HG03571 (cell line): Measurements from ENCODE around the gene CCDC154.
A peak's percentile ranks its signal among the peaks of the same experiment; 100 is the strongest.

Experiments used
- ATAC-seq: cut with Tn5 transposase; IDR thresholded peaks from one replicate; pipeline ENCODE4 v1.9.1; 2021; ENCODE audit not compliant: unreplicated experiment

The CCDC154 gene

DNA sequence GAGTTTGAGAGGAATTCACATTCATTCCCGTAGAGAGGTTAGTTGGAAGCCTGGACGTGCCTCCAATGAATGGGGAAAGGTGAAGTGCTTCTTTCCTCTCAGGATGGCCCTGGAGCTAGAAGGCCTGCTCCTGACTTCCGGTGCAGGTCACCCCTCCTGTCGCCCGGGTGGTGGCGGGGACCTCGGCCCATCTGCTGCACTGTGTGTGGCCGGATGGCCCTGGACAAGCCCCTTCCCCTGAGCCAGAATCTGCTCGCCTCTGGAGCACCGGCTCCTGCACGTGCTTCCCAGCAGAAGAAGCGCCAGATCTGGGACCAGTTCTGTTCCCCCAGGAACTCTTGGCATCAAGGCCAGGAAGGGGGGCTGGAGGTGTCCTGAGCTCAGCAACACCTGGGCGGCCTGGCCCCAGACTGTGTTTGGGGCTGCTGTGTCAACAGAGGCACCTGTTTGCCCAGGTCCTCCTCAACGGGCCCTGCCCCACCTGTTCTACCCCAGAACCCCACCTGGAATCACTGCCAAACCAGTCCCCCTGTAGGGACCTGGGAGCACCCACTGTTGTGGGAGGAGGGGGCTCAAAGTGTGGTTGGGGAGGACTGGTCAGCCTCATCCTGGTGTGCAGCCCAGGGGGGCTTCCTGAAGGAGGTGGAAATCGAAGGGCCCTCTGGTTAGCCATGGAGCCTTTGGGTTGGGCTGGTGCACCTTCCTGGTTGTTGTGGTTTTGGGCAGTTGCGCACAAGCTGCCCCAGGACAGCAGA is 18.6 kb downstream of the CCDC154 start:
- ATAC-seq, result no peak

DNA sequence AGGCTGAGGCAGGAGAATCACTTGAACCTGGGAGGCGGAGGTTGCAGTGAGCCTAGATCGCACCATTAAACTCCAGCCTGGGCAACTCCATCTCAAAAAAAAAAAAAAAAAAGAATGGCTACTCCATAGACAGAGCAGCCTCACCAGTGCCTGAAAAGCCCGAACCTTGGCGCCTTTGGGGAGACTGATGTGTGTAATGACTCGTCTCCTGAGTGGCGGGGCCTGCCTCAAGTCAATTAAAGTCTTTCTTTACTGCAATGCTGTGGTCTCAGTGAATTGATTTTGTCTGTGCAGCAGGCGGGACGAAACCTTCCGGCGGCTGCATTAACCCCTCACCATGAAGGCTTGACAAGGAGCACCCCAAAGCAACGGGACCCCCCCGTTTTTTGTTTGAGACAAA is 20.3 kb downstream of the CCDC154 start:
- no peak for ATAC-seq

DNA sequence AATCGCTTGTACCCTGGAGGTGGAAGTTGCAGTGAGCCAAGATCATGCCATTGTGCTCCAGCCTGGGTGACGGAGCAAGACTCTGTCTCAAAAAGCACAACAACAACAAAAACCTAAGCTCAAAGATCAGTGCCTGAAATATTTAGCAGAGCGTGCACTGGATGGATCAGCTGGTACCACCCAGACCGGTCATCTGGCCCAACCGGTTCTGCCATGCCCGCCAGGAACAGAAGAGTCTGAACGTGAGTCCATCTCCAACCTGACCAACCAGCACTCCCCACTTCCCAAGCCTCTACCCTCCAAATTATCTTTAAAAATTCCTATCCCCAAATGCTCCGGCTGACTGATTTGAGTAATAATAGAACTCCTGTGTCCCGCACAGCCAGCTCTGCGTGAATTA is 22.3 kb downstream of the CCDC154 start:
- ATAC-seq, result no peak

DNA sequence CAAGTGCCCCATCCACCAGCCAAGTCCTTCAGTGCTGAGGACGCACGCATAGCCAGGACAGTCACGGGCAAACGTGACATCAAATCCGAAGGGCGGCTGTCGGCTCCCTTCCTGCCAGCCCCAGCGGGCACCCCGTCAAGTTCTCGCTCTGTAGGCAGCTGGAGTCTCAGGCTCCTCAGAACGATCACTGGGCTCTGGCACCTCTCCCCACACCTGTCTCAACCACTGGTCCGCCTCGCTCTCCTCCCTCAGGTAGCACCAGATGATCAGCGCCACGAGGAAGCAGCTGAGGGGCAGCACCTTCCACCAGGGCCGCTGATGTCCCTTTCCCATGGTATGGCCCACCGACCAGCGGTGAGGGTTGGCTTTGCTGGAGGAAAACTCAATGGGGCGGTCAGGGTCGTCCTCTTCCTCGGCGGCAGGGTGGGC is 24.2 kb downstream of the CCDC154 start:
- peak; percentile 13 for ATAC-seq

DNA sequence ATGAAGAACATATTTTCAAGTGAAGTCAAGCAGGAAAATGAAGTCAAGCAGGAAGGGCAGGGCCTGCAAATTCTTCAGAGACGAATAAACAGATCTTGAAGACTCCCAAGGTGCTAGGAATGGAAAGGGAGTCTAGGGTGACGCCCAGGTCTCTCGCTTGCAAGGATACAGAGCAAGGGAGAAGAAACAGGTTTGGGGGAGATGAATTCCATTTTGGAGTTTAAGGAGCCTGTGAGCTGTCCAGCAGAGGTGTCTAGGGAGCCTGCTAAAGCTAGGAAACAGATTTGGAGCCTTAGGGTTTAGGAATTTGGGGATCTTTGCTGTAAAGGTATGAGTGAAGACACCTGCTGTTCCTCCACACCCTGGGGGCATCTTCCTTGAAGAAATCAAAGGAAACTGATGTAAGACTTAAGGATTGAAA is 27.8 kb downstream of the CCDC154 start:
- ATAC-seq, result no peak

DNA sequence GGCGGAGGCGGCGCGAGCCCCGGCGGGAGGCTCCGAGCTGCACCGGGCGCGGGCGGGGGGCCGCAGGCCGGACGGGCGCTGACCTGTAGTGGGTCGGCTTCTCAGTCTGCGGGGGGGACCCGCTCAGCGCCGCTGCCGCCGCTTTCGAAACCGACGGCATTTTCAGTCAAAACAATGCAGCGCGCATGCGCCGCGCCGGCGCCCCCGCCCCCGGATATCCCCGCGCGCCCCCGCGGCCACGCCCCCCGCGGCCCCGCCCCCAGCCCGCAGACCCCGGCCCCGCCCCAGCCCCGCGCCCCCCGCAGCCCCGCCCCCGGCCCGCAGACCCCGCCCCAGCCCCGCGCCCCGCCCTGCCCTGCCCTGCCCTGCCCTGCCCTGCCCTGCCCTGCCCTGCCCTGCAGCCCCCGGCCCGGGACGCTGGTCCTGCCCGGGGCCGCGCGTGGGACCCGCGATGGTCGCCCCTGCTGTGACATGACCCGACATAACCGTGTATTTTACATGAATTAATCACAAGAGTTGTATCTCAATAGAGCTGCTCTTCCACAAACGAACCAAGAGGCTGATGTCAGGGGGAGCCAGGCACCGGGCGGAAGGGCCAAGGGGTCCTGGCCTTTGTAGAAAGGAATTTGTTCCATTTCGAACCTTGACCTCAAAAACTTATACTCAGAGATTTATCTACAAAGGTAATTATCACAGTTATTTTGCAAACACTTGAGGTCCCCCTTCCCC is 29.7 kb downstream of the CCDC154 start, which contains the start of gene UNKL:
Gene UNKL (minus strand): TSS at position 173 of the 729 bp plus-strand sequence. CDS start 13 bp downstream, at position 160.
- ATAC-seq, result peak; percentile 33

DNA sequence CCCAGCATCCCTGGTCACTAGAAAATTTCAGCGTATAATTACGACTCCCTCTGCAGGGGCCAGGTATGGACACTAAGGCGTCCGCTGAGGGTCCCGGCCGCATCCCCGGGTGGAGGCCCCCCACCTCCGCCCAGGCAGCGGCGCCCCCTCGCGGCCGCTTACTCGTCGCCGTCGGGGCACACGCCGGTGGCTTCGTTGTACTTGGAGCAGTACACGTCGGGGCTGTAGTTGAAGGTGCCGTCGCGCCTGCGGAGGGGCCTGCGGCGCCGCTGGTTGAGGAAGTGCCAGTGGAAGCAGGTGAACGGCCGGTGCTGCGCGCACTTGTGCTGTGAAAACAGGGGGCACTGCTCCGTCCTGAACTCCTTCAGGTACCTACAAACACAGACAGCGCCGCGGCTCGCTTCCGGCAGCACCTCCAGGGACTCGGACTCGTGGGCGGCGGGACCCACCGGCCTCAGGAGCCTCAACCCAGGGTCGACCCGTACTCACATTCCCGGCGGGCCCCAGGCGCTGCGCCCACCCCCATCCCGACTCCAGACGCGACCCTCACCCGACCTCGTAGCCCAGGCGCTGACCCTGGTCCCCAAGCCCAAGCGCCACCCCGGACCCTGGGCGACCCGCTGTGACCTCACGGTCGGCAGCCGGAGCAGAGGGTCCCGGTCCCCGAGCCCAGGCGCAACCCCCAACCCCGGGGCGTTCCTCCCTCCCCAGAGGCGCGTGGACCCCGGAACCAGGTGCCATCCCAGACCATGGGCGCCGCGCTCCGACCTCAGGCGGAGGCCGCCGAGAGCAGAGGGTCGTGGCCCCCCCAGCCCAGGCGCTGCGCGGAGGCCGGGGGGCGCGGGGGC is 30.4 kb downstream of the CCDC154 start:
- ATAC-seq, result peak; percentile 40

DNA sequence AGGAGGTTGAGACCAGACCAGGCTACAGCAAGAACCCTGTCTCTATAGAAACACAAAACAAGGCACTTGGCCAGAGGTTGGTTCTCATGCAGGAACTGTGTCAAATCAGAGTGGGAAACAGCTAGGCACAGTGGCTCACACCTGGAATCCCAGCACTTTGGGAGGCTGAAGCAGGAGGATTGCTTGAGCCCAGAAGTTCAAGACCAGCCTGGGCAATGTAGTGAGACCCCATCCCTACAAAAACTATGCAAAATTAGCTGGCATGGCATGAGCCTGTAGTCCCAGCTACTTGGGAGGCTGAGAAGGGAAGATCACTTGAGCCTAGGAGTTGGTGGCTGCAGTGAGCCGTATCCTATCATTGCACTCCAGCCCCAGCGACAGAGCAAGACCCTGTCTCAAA is 31.5 kb downstream of the CCDC154 start:
- no peak for ATAC-seq

DNA sequence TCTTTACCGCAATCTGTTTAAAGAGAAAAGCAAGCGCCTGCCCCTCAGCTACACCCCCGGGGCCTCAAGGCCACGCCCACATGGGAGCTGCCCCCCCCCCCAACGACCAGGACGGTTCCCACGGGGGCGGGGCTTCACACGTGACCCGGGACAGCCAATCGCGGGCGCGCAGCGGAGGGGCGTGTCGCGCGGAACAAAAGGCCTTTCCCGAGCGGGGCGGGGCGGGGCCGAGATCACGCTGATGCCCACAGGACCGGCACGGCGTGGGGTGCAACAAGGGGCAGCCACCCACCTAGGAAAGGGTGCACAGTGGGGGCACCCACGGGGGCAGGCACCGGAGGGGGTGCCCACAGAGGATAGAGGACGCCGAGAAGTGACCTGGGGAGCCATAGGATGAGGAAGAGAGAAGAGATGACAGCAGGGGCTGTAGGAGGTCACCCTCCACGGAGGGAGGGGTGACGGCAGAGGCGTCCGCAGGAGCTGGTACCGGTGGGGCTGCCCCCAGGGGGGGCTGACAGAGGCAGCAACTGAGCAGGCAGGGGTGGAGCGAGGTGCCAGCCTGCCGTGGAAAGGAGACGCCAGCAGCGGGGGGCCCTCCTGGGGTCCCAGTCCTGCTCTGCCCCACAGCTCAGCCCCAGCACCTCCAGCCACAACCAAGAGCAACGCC is 36.1 kb downstream of the CCDC154 start:
- peak; percentile 64 for ATAC-seq

DNA sequence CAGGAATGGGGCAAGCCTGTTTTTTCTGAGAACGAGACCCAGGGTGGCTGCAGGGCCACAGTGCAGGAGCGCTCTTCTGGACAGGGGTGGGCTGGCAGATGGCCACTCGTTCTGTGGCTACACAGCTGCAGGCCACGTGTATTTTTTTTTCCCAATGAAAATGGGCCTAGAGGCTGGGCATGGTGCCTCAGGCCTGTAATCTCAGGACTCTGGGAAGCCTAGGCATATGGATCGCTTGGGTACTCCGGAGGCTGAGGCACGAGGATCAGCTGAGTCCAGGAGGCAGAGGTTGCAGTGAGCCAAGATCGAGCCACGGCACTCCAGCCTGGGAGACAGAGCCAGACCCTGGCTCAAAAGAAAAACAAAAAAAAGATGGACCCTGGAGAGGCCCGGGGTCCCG is 36.6 kb downstream of the CCDC154 start:
- ATAC-seq, result no peak

DNA sequence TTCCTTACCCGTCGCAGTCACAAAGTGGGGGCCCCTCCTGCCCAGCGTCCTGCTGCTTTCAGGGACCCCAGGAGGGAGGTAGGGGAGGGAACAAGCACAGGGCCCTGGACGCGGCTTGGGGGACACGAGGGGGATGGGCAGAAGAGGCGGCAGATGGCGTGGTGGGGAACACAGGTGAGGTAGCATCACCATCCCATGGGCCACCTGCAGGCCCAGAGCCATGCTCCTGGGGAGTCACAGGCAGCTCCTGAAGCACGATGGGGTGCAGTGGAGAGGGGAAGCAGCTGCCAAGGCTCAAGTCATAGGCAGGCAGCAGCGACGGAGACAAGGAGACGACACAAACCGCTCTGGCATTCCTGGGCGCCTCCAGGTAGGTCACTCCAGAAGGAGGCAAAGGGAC is 40.6 kb downstream of the CCDC154 start:
- ATAC-seq, result no peak

DNA sequence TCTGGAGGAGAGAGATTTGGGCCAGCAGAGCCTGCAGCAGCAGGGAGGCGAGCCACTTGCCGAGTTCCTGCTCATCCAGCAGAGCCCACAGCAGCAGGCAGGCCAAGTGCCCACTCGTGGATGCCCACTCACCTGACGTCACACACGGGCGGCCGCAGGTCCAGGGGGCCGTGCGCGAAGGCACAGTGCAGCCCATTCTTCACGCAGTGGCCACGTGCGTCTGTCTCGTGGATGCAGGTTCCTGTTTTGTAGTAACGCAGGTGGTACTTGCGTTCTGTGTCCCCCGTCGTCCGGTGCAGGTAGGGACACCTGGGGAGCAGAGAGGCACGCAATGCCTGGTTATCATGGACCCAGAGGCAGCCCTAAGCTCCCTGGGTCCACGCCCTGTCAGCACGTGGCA is 41.3 kb downstream of the CCDC154 start:
- ATAC-seq, result no peak

DNA sequence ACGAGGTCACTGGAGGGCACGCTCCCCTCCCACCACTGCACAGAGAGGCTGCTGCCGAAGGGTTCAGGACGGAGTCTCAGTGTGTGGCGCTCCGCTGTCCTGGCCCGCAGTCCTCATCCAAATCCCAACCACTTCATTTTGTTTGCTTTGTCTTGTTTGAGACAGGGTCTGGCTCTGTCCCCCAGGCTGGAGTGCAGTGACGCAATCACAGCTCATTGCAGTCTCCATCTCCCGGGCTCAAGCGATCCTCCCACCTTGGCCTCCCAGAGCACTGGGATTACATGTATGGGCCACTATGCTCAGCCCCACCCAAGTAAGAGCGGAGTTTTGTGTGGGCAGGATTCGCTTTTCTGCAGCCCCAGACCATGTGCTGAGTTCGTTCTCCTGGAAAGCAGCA is 42.6 kb downstream of the CCDC154 start:
- no peak for ATAC-seq

DNA sequence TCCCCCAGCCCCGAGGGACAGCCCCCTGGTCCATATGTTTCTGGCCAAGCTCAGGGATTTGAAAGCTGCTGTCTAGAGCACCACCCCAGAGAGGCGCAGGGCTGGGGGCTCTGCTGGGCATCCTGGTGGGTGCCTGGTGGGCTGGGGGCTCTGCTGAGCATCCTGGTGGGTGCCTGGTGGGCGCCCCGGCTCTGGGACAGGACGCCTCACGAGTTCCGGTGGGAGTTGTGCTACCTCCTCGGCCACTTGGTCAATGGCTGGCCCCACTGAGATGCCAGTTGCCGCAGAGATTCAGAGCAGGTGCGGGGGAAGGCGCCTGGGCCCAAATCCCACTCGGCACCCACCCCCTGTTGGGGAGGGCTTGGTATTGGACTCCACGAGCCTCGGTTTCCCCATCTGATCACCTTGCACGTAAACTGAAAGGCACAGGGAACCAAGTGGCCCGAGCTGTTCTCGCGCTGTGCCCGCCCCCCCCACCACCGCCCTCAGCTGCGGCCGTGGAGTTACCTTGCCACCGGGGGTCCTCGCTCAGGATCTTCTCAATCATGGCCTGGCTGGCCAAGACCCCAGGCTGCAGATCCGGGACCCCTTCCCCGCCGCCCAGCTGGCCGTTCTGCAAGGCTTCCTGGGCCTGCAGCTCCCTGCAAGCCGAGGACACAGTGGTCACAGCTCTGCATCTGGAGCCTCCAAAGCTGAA is 43.1 kb downstream of the CCDC154 start:
- no peak for ATAC-seq

DNA sequence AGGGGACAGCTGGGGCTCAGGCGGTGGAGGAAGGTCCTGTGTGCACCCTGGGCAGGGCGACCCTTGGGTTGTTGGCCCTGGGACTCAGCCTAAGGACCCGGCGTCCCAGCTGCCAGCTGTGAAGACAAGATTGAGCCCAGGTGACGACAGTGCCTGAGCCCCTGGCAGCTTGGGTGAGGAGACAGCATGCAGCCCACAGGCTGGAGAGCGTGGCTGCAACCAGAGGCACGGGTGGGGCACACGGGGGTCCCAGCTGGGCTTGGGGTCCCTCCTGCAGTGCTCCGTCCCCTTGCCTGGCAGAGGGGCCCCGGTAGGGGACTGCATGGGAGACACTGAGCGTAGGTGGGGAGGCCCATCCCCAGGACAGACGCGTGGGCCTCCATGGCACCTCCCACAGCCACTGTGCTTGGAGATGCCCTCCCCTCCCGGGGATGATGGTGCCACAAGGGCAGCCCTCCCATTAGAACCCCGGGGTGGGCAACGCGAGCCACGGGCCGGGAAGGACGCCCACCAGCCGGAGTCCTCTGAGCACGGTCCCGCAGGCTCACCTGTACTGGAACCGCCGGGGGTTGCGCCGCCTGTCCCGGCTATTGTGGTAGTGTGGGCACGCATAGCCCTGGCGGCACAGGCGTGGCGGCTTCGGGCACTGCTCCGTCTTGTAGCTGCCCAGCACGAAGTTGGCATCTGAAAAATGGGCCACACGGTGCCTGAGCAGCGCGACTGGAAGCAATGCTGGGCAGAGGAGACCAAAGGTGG is 45.4 kb downstream of the CCDC154 start:
- ATAC-seq, result no peak

DNA sequence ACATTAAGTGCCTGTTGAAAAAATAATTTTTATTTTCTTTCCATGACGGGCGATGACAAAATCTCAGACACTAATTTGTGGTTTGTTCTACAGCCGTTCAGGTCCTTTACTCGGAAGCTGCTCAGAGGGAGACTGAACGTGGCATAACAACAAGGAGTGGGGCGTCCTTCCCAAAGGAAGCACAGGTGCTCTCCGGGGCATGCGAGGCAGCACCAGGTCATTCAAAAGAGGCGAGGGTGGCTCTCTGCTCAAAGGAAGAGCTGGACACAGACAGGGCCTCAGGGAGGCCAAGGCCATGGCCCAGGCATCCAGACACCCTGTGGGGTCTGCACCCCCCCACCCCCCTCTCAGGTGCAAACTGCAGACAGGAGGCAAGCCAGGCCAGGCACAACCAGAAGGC is 46.0 kb downstream of the CCDC154 start:
- ATAC-seq, result no peak

DNA sequence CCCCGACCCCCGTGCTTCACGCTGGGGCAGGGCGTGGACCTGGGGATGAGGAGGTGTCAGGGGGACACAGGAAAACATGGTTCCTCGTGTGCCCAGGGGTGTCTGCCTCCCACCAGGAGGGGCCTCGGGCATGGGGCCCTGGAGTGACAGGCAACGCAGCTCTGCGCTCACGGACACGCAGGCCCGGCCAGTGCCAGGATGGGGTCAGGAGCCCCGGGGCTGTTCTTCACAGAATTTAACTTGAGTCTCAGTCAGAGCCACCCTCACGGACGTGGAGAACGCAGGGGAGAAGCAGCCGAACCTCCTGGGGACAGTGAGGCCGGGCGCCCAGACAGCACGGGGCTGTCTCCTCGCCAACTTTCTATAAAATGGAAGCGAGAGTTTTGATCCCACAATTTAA is 46.6 kb downstream of the CCDC154 start:
- ATAC-seq, result no peak

DNA sequence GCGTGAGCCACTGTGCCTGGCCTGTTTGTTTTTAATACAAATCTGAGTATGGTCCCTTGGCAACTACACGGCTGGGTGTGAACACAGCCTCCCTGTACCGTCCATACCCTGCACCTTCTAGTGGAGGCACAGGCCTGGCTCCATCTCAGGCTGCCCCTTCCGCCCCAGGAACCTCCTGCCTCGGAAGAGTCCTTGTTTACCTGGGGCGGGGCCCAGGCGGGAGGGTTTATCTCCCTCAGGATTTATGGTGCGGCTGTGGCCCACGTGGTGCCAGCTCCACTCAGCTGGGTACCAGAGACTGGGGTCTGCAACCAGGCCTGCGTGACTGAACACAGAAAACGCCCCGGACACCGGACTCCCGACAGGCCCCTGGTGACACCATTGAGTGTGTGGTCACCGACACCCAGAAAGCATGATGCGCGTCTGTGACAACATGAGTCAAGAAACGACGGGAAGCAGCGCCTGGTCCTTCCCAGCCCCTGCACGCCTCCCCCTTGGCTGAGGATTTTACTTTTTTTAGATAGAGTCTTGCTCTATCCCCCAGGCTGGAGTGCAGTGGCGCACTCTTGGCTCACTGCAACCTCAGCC is 48.8 kb downstream of the CCDC154 start:
- ATAC-seq, result no peak

DNA sequence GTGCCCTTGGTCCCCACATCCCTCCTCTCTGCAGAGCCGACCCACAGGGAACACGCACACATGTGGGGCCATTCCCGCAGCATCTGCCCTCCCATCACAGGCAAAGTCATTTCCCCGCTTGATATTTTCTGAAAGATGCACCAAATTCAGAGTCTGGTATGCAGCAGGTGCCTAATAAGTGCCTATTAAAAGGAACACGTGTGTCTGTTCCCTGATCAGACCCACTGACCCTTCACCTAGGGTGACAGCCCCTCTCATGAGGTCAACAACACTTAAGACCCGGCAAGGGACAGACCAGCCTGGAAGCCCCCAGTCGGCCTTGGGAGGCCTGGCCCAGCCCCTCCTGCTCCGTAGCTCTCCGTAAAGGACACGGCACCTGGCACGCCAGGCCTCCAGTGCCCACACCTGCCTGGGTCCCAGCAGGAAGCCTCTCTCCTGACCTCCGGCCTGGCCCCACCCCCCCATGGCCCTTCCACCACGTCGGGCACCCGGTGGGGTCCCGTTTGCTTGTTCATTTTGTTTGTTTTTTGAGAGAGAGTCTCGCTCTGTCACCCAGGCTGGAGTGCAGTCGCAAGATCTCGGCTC is 49.9 kb downstream of the CCDC154 start:
- ATAC-seq, result no peak
